ENCODE measurements around the gene TRPC4AP.

TRPC4AP gene

DNA sequence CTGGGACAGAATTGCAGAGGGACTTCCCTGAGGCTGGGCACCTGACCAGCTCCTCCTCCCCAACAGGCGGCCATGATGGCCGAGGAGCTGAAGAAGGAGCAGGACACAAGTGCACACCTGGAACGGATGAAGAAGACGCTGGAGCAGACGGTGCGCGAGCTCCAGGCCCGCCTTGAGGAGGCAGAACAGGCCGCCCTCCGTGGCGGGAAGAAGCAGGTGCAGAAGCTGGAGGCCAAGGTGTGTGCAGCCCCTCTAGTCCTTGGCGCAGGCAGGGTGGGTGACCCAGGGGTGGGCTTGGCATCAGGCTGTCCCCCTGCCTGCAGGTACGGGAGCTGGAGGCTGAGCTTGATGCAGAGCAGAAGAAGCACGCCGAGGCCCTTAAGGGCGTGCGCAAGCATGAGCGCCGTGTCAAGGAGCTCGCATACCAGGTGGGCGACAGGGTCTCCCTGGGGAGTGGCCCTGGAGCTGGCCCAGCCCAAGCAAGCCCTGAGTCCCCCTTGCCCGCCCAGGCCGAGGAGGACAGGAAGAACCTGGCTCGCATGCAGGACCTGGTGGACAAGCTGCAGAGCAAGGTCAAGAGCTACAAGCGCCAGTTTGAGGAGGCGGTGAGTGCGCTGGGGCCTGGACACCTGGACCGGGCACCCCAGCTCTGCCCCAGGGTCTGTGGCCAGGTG, 91.5 kb downstream of the TRPC4AP start:
- DNase-seq: no peak

GRCh38 chr20:35000311-35000921, 92.2 kb downstream of the TRPC4AP start:
- DNase-seq: no peak

DNA sequence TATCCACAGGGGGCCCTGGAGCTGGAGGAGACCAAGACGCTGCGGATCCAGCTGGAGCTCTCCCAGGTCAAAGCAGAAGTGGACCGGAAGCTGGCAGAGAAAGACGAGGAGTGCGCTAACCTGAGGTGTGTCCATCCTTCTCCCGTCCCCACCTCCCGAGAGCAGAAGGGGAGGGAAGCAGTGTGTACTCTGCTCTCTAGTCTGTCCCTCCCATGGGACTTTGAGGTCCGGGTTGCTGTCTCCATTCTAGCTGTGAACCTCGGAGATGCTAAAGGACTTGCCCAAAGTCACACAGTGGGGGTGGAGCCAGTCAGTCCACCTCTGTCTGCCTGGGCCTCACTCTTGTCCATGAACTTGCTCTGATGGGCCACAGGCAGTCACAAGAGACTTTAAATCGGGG, 92.8 kb downstream of the TRPC4AP start:
- DNase-seq: no peak

DNA sequence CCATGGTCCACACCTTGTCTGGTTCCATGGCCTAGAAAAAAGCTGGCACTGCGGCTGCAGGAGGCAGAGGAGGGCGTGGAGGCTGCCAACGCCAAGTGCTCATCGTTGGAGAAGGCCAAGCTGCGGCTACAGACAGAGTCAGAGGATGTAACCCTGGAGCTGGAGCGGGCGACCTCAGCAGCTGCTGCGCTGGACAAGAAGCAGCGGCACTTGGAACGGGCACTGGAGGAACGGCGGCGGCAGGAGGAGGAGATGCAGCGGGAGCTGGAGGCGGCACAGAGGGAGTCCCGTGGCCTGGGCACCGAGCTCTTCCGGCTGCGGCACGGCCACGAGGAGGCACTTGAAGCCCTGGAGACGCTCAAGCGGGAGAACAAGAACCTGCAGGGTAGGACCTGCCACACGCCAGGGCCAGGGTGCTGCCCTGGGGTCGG, 93.6 kb downstream of the TRPC4AP start:
- no peak for DNase-seq

DNA sequence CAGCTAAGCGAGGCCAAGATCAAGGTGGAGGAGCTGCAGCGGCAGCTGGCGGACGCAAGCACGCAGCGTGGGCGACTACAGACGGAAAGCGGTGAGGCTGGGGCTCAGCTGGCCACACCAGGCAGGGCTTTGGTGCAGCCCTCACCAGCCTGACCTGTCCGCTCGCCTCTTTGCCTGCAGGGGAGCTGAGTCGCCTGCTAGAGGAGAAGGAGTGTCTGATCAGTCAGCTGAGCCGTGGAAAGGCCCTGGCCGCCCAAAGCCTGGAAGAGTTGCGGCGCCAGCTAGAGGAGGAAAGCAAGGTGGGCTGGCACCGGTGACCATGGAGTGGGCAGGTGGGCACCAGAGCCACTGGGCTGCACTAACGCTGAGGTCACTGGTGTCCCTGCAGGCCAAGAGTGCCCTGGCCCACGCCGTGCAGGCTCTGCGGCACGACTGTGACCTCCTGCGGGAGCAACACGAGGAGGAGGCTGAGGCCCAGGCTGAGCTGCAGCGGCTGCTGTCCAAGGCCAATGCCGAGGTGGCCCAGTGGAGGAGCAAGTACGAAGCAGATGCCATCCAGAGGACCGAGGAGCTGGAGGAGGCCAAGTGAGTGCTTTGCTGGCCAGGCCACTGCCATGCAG, 94.2 kb downstream of the TRPC4AP start:
- DNase-seq: no peak

DNA sequence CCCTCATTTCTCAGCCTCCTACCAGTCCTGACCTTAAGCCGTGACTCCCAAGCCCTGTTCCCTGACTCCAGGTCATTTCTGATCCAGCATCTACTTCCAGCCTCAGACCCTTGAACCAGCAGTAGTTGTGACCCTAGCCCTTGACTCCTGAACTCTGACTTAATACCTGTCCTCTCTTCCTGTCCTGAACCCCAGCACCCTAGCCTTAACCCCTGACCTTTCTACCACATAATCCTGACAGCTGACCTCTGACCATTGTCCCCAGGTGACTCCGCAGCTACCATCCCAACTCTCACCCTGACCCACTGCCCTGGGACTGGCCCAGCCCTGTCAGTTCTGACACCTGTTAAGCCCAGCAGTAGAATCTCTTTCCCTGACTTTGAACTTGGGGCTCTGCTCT, 94.8 kb downstream of the TRPC4AP start:
- DNase-seq: no peak

DNA sequence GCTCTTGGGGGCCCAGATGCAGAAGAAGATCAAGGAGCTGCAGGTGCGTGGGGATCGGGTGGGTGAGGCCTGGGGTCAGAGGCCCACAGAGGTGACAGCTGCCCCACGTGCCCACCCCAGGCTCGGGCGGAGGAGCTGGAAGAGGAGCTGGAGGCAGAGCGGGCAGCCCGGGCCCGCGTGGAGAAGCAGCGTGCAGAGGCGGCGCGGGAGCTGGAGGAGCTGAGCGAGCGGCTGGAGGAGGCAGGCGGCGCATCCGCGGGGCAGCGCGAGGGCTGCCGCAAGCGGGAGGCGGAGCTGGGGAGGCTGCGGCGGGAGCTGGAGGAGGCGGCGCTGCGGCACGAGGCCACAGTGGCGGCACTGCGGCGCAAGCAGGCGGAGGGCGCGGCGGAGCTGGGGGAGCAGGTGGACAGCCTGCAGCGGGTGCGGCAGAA, 95.5 kb downstream of the TRPC4AP start:
- DNase-seq: no peak

GRCh38 chr20:34996243-34997028, 96.2 kb downstream of the TRPC4AP start:
- DNase-seq: no peak

- DNase-seq: no peak
Measured at GRCh38 chr20:34995696-34996095, 96.9 kb downstream of the TRPC4AP start.

GRCh38 chr20:34995192-34995591, 97.4 kb downstream of the TRPC4AP start:
- DNase-seq: no peak

DNA sequence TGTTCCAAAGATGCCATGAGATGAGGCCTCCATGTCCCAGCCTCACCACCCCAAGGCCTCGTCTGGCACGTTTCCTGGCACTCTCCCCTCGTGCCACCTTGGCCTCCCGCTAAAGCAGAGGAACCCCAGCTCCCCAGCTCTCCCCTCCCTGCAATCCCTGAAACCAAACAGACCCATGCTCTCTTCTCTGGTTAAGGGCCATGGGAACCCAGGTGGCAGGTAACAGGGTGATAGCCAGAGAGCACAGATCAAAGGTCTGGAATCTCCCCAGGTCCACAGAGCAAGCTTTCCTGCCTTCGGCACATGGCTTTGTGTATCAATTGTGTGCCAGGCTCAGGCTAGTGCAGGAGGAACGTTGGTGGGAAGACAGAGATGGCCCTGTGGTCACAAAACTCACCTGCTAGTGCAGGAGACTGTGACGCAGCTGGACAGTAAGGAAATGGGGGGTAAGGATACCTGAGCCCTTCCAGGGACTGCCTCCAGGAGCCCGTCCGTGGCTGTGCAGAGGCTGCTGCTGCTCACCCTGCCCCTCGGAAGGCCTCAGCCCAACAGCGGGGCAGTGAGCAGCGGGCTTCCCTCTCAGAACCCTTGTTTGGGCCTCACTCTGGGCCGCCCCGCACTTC, 98.0 kb downstream of the TRPC4AP start:
- no peak for DNase-seq

DNA sequence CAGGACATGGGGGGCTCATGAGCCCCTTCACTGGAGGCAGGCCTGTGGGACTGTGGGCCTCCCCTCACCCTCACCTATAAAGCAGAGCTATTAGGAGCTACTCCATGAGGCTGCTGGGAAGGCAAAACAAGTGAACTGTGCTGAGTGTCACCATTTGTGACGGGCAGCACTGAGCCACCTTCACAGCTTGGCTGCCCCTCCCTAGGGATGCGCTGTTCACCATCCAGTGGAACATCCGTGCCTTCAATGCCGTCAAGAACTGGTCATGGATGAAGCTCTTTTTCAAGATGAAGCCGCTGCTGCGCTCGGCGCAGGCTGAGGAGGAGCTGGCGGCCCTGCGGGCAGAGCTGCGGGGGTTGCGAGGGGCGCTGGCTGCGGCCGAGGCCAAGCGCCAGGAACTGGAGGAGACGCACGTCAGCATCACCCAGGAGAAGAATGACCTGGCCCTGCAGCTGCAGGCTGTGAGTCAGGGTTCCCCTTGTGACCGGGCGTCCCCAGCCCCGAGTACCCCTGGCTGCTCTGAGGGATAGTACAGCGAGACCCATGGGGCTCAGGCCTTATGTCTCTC, 98.6 kb downstream of the TRPC4AP start:
- DNase-seq: no peak

DNA sequence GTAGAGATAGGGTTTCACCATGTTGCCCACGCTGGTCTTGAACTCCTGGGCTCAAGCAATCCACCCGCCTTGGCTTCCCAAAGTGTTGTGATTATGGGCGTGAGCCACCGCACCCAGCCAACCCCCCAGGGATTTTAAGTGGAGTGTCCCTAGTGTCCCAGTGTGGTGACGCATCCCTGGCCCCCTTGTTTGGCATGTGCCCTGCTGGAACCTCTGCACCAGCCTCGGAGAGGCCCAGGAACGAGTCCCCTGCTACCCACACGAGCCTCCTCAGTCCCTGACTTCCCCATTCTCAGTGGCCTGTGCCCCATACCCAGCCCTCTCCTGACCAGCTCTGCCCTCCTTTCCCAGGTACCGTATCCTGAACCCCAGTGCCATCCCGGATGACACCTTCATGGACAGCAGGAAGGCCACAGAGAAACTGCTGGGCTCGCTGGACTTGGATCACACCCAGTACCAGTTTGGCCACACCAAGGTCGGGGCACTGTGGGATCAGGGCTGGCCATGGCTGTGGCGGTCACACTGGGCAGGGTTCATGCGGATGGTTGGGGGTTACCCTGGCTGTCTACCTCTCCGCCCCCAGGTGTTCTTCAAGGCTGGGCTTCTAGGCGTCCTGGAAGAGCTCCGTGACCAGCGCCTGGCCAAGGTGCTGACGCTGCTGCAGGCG, 99.7 kb downstream of the TRPC4AP start:
- DNase-seq: no peak

DNA sequence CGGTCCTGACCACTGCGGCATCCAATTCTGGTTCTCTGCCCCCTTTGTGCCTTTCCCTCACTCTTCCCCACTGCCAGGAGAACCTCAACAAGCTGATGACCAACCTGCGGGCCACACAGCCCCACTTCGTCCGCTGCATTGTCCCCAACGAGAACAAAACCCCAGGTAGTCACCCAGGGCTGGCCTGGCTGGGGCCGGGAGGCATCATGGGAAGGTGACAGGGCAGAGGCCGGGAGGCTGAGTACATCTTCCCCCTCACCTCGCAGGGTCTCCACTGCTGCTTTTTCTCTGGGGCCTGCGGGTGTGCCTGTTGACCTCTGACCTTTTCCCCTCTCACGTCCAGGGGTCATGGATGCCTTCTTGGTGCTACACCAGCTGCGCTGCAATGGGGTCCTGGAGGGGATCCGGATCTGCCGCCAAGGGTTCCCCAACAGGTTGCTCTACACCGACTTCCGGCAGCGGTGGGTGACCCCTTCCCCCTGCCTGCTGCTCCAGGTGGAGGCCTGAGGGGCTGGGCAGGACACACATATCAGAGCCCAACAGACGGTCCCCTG, 101.9 kb downstream of the TRPC4AP start:
- no peak for DNase-seq

GRCh38 chr20:34990231-34990630, 102.4 kb downstream of the TRPC4AP start:
- no peak for DNase-seq

DNA sequence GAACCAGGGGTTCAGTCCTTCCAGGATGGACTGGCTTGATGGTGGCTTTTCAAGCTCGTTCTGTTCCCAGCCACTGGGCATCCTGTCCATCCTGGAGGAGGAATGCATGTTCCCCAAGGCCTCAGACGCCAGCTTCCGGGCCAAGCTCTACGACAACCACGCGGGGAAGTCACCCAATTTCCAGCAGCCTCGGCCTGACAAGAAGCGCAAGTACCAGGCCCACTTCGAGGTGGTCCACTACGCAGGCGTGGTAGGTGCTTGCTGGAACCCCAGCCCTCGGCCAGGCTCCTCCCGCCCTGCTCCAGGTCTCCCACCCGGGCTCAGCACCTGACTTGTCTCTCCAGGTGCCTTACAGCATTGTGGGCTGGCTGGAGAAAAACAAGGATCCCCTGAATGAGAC, 102.9 kb downstream of the TRPC4AP start:
- no peak for DNase-seq

DNA sequence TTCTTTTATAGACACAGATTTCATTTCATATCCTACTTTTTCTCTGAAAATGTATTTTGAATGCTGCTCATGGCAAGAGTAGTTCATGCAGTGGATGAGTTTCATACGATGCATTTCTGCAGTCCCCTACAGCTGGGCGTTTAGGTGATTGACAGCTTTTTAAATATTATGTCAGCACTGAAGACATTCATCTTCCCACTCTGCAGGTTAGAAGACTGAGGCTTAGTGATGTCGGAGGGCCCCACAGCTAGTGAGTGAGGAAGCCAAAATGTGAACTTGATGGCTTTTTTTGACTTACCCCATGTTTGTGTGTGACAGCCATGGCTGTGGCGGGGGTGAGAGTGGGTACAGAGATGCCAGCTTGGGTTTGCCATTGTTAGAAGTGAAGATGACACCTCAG, 103.5 kb downstream of the TRPC4AP start:
- DNase-seq: no peak

DNA sequence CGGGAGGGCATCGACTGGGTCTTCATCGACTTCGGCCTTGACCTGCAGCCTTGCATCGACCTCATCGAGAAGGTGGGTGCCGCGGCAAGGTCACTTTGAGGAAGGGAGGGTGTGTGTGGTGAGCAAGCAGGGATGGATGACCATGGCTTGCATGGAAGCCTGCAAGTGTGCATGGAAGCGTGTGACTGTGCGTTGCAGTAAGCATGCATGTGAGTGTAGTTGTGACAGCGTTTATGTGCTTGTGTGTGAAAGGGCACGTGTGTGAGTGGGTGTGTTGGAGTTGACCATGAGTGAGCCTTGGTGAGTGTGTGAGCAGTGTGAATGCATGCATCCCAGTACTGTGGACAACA, 104.4 kb downstream of the TRPC4AP start:
- DNase-seq: no peak

DNA sequence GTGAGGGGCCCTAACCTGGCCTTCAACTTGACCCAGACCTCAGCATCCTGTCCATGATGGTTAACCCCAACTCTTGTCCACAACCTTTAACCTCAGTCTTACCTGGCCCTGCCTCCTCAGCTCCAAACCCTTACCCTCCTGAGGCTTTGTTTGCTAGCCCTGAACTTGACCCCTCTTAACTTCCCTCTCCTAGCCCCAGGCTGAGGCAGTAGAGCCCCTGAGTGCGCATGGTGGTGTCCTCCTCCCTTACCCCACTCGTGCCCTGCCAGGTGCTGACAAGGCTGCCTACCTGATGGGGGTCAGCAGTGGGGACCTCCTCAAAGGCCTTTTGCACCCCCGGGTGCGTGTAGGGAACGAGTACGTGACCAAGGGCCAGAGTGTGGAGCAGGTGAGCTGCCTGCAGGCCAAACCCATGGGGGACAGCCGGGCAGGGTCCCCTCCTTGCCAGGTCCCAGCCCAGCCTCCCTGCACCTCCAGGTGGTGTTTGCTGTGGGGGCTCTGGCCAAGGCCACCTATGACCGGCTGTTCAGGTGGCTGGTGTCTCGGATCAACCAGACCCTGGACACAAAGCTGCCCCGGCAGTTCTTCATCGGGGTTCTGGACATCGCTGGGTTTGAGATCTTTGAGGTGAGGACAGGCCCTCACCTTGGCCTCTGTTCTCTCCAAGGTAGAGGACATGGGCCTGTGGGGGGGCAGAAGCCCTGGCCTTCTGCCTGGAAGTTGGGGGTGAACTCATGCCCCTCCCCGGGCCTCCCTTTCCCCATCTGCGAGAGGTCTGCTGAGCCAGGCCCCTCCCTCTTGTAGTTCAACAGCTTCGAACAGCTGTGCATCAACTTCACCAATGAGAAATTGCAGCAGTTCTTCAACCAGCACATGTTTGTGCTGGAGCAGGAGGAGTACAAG, 105.1 kb downstream of the TRPC4AP start:
- no peak for DNase-seq

DNA sequence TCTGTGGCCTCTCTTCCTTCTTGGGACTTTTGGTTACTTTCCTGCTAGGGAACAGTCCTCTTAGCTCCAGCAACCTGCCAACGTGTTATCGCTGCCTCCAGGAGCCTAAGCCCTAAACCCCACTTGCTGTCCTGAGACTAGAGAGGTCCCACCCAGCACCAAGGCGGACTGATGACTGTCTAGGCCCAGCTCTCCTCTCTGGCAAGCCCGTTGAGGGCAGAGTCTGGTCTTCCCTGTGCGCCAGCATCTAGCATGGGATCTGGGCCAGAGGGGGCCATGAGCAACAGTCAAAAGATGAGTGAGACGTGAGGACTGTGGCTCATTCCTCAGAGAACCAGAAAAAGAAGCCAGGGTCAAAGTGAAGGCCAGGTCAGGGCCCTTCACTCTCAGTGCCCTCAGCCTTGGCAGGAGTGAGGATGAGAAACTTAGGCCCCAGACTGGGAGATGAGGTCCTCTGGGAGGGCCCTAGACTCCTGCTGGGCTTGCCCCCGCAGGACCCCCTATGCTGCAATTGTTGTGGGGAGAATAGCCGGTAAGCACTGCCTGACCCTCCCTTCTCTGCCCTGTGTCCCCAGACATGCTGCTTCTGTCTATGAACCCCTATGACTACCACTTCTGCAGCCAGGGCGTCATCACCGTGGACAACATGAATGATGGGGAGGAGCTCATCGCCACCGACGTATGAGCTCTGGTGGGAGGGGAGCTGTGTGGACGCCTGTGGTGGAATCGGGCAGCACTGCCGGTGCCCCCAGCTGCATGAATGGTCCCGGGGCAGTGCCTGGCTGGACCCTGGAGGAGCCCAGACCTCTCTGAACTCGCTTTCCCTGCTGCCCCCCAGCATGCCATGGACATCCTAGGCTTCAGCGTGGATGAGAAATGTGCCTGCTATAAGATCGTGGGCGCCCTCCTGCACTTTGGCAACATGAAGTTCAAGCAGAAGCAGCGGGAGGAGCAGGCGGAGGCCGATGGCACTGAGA, 106.0 kb downstream of the TRPC4AP start:
- DNase-seq: no peak

All from NCI-H187 (cell line).